ENCODE data around the gene NKAIN2. TPM values are rescaled to one million over a fixed set of nuclear protein-coding genes. Genes with fewer than 3 reads are reported as not detected.

Gene NKAIN2
- total RNA-seq, 1 donor from 2014 or later, result 0.20 TPM

DNA sequence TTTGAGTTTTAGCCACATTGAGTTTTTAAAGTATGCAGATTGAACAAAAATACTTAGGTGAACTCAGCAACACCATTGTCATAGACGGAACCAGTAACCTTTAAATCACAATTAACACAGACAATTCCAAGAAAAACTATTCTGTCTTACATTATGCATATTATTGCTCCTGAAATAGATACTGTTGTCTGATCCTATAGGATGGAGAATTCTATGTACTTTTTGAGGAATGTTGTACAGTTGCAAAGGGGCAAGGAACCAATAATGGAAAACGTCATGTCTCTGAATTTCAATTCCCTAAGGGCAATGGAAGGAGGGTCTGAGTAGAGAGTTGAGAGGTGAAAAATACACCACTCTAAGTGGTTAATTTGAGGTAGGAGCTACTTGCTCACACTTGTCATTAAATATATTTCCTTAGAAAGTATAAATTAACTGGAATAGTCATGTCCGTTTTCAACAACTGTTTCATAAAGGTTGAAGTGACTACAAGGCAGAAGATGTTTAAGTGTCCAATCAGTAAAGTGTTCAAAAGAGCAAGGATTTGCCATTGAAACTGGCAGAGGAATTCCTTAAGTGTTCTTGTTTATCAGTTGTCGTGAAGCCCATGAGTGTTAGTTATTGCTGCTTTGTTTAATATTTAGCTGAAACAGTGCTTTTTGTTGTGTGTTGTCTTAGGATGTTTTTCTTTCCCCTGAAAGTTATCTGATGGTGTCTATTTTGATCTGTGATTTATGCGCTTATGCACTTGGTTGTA, 1.3 kb downstream of the NKAIN2 start:
- intact Hi-C loops (cut with micrococcal nuclease), result no loop called here
- no peak for DNase-seq
- no peak for ATAC-seq

GRCh38 chr6:123805921-123806320, 2.3 kb downstream of the NKAIN2 start:
- intact Hi-C loops (cut with micrococcal nuclease), result no loop called here
- DNase-seq, result no peak
- ATAC-seq, result no peak

- intact Hi-C loops (cut with micrococcal nuclease), result no loop called here
- no peak for ATAC-seq
- no peak for DNase-seq
These were observed 2.9 kb downstream of the NKAIN2 start for GRCh38 chr6:123806561-123806960.

- no peak for DNase-seq
- no peak for ATAC-seq
- intact Hi-C loops (cut with micrococcal nuclease), result no loop called here
These were observed 4.9 kb downstream of the NKAIN2 start for GRCh38 chr6:123808556-123808955.

GRCh38 chr6:123810214-123810613, 6.5 kb downstream of the NKAIN2 start:
- DNase-seq (no peak), ATAC-seq (no peak)
- intact Hi-C loops (cut with micrococcal nuclease), result no loop called here

- intact Hi-C loops (cut with micrococcal nuclease), result no loop called here
- ATAC-seq (no peak), DNase-seq (no peak)
These were observed 7.3 kb downstream of the NKAIN2 start for GRCh38 chr6:123810948-123811347.

DNA sequence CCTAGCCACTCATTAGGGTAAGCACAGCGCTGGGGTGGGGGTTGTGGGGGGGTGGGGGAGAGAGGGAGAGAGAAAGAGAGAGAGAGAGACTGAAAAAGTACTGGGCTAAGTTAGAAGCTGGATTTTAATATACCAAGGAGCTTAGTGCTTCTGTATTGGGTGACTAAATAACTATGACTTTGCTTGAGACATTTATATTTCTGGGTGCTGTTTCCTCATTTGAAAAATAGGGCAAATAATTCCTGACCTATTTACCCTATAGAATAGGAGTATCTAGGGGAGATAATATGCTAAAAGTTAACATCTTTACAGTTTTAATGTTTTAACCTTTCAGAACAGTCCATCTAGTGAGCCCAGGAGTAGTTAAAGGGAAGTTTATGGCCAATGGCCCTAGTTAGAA, 7.7 kb downstream of the NKAIN2 start:
- ATAC-seq, result no peak
- intact Hi-C loops (cut with micrococcal nuclease), result no loop called here
- DNase-seq, result no peak

GRCh38 chr6:123812621-123813020, 9.0 kb downstream of the NKAIN2 start:
- DNase-seq, result no peak
- intact Hi-C loops (cut with micrococcal nuclease), result no loop called here
- no peak for ATAC-seq

DNA sequence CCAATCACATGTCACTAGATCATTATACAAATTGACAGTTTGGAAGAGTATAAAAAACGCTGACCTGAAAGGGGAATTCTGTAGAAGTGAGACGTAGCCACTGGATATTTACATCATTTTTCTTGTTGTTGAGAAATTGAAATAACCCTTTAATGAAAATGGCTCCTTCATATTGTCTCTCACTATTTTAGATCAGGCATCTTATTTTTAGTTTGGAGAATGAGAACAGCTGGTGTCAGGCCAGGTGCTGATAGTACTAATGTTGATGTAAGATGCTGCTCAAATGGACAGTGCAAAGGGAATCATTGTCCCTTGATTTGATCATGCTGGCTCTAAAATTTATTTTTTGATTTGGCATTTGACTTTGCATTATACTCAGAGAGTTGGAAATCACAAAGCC, 17.4 kb downstream of the NKAIN2 start:
- ATAC-seq (no peak), DNase-seq (no peak)
- intact Hi-C loops (cut with micrococcal nuclease), result no loop called here

- ATAC-seq, result no peak
These were observed 25.8 kb downstream of the NKAIN2 start for GRCh38 chr6:123829302-123829953.

DNA sequence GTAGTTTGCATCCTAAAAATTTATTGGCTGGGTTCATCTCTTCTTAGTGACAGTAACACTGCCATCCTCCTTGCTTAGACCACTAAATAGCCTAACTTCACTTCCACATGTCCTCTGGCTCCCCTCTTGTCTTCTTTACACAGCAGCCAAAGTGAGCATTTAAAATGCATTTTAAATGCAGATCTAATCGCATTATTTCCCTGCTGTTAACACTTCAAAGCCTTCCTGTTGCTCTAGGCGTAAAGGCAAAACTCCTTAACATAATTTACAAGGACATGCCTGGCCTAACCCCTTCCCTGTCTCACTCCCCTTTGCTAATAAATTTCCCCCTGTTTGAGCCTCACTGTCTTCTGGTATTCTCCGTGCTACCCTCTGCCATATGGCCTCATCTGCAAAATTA, 26.5 kb downstream of the NKAIN2 start:
- intact Hi-C loops (cut with micrococcal nuclease), result no loop called here
- DNase-seq (no peak), ATAC-seq (no peak)

More at GRCh38 chr6:123829302-123829953, 25.8 kb downstream of the NKAIN2 start:
- DNase-seq, result no peak
- intact Hi-C loops (cut with micrococcal nuclease), result no loop called here

GRCh38 chr6:123838505-123839234, 35.0 kb downstream of the NKAIN2 start:
- ATAC-seq, result no peak
- intact Hi-C loops (cut with micrococcal nuclease), result no loop called here
- no peak for DNase-seq

GRCh38 chr6:123841067-123841896, 37.6 kb downstream of the NKAIN2 start:
- intact Hi-C loops (cut with micrococcal nuclease), result no loop called here
- no peak for DNase-seq
- no peak for ATAC-seq

DNA sequence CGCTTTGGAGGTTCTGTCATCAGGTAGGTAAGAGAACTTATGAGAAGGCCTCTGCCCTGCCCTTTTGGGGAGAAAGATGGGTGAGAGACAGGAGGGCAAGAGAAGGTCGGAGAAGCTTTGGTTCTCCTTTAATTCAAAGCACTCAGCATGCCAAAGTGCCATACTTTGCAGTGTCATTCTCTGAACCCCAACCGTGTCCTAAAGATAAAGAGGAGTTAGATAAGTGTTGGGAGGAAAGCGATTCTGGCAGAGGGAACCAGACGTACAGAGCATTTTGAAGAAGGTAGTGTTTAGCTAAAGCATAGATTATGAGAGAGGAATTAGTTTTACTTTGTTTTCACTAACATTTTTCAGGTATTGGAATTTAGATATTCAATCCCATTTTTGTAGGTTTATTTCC, 40.3 kb downstream of the NKAIN2 start:
- ATAC-seq (no peak), DNase-seq (no peak)
- intact Hi-C loops (cut with micrococcal nuclease), result no loop called here

- intact Hi-C loops (cut with micrococcal nuclease), result no loop called here
- ATAC-seq (no peak), DNase-seq (no peak)
These were observed 44.7 kb downstream of the NKAIN2 start for GRCh38 chr6:123848347-123848746.

DNA sequence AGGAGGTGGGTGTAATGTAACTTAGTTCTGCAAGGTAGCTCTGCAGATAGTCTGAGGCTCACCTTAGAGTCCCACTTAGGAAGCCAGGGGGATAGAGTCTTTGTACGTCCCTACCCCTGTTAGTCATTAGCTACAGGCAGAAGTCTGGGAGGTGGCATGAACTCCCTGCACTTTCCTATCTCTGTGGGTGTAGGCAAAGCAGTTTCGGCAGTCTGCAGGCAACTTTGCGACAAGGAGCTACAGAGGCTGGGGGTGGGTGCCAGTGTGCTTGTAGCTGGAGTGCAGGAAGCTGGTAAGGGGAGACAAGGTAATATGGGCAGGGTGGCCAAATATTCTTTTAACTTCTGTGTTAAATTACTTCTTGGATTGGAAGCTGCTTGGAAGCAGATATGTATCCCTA, 45.7 kb downstream of the NKAIN2 start:
- ATAC-seq (no peak), DNase-seq (no peak)
- intact Hi-C loops (cut with micrococcal nuclease), result no loop called here

GRCh38 chr6:123850555-123850954, 46.9 kb downstream of the NKAIN2 start:
- DNase-seq (no peak), ATAC-seq (no peak)
- intact Hi-C loops (cut with micrococcal nuclease), result no loop called here

DNA sequence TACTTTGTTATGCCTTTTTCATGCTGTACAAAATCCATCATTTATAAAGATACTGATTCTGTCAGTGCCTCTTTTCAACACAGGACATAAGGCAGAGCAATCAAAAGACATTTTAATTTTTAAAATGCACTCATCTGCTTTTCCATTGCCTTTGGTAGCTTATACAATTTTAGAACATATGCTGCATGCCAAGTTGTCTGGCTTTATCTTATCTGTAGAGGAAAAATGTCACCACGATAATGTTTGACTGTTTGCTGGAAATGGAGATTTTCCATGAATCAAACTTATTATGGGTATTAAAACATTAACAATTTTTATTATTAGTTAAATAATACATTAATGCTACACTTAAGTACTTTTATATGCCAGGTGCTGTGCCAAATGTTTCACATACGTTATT, 50.5 kb downstream of the NKAIN2 start:
- intact Hi-C loops (cut with micrococcal nuclease), result no loop called here

DNA sequence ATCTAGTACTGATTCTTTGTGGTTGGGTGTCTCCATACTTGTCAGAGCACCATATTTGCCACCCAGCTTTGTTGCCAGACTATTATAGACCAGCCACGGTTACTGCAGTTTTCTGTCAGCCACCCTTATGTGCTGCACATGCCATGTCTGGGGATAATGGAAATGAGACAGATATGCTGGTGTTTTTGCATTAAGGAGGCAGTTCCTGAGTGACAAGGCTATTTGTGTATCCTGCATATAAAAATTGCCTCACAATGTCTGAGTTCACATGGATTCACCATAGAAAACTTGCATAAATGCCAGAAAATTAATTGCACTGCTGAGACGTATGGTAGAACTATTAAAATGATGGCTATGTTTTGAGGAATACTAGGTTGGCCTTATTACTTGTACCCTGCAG, 51.8 kb downstream of the NKAIN2 start:
- intact Hi-C loops (cut with micrococcal nuclease), result no loop called here
- ATAC-seq (no peak), DNase-seq (no peak)

More for the DNA sequence above, 50.5 kb downstream of the NKAIN2 start:
- ATAC-seq (no peak), DNase-seq (no peak)

DNA sequence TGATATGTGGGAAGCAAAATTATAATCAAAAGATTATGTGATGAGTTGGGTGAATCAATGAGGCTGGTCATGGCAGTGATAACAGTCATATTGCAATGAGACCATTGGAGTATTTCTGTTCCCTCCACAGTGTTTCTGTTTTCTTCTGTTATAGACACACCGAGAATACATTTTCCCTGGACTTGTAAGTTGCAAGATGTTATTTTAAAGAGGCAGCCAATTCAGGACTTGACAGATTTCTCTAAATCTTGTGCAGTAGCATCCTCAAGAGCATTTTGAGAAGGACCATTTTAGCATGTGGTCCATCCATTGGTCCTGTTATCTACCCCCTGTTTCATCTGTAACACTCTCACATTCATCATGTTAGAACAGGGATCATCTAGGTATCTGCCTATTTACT, 55.6 kb downstream of the NKAIN2 start:
- ATAC-seq, result no peak
- no peak for DNase-seq
- intact Hi-C loops (cut with micrococcal nuclease), result no loop called here

Measured in left ventricle myocardium superior (tissue), 1 donor.